Measurements from ENCODE around the gene CASK.

DNA sequence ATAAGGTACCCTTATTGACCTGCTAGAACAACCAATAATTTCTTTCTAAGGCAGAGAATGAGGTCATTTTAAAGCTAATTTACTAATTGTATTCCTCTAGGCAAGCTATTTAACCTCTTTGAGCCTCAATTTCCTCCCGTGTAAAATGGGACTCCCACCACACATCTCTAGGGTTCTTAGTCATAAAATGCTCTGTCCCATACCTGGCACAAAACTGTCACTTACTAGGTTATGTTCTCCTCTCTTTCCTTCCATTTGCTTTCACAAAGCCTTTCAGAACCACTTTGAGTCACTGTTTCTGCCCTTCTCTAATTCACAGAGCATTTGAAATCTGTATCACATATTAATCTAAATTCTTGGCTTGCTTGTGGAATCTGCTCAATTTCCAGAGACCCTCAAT lies 201.8 kb downstream of the CASK start:
- TF ChIP-seq EZH2 (IDR thresholded peaks at IDR 0.05; ENCODE audit: low read depth): no peak
- TF ChIP-seq, protein P1, sequence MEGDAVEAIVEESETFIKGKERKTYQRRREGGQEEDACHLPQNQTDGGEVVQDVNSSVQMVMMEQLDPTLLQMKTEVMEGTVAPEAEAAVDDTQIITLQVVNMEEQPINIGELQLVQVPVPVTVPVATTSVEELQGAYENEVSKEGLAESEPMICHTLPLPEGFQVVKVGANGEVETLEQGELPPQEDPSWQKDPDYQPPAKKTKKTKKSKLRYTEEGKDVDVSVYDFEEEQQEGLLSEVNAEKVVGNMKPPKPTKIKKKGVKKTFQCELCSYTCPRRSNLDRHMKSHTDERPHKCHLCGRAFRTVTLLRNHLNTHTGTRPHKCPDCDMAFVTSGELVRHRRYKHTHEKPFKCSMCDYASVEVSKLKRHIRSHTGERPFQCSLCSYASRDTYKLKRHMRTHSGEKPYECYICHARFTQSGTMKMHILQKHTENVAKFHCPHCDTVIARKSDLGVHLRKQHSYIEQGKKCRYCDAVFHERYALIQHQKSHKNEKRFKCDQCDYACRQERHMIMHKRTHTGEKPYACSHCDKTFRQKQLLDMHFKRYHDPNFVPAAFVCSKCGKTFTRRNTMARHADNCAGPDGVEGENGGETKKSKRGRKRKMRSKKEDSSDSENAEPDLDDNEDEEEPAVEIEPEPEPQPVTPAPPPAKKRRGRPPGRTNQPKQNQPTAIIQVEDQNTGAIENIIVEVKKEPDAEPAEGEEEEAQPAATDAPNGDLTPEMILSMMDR (conservative IDR thresholded peaks at IDR 0.05): no peak

Data from PC-9 (cell line).